SIG-M5 treated with dmso at 0.1 percent for 504 hours (cell line): Measurements from ENCODE around the gene ERICH6.

Source experiments
- DNase-seq: peaks from one replicate; lab custom pipeline; 2025; ENCODE audit not compliant: unreplicated experiment; lab: John Stamatoyannopoulos, UW

Gene ERICH6

DNA sequence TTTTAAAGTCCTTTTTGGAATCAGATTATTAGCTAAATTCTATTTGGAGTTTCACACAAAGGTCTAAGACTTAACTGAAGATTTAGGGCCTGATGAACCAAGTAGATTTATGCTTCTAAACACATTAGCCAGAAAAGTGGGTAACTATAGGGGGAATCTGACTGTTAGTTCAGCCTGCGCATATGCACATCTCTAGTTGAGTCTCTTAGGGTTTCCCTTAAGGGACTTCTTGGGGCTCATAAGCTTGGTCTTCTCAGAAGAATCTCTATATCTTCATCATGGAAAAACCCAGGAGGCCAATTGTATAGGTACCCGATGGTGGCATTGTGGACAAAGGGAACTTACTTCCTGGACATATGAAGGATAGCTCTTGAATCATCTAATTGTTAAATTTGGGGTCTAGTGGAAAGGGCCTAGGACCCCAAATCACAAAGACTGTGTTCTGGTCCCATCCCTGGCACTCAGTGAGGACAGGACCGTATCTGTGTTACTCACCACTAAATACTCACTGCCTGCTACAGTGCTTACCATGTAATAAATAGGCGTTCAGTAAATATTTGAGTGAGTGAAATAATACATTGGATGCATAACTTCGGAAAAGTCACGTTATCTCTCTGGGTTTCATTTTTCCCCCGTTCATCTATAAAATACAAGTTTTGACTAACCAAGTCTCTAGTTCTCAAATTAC is 83.6 kb downstream of the ERICH6 start:
- no peak for DNase-seq

DNA sequence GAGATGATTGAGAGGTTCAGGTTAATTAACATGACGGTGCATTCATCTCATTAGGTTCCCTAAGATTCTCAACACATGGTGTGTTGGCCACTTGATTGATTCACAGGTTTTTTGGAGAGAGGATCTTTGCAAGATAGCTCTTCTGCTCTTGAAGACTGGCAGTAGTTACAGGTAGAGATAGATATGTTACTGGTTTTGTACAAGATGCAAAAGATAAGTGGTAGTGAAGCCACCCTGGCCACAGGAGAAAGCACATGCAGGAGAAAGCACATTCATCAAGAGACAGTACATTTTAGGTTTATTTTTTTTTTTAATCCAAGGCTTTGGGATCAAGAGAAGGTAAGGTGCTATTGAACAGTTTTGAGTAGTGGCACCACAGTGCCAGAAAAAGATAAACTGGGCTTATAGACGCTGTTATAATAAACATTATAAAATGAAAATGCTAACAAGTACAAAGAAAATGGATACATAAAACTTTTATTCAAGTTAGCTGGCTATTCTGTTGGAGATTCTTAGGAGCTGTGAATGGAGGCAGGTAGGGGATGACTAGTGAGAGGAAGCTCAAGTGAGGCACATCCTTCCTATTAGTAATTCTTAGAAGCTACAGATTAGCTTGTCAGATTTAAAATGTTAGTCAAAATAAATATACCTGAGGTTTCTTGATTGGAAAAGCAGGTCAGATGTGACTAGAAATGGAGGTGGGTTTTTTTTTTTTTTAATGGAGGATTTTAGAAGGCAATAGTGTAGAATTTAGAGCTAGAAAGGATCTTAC is 89.8 kb downstream of the ERICH6 start:
- no peak for DNase-seq

DNA sequence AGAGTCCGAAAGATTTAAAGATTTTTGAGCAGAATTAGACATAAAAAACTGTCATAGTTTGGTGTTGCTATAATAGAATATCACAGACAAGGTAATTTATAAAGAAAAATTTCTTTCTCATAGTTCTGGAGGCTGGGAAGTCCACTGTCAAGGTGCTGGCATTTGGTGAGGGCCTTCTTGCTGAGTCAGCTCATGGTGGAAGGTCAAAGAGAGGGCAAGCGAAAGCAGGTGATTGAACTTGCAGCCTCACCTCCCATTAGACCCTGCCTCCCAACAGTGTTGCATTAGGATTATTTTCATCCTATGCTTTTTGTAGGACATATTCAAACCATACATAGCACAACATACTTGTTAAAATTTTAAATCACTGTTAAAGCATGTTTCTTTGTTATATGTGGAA is 90.7 kb downstream of the ERICH6 start:
- DNase-seq = no peak

DNA sequence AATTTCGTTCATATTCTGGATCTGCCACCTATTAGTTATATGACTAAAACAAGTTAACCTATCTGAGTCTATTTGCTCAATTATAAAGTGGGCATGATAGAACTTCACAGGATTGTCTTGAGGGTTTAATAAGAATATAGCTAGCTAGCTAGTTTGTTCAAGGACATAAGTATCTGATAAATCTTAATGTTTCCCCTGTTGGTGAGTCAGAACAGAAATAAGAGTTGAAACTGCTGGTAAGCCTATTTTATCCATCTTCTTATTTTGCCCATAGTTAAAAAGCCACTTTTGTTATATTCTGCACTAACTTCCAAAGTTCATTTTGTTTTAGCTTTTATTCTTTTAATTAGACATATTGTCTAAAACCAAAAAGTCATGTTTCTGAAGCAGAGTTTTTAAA is 91.2 kb downstream of the ERICH6 start:
- DNase-seq = no peak

DNA sequence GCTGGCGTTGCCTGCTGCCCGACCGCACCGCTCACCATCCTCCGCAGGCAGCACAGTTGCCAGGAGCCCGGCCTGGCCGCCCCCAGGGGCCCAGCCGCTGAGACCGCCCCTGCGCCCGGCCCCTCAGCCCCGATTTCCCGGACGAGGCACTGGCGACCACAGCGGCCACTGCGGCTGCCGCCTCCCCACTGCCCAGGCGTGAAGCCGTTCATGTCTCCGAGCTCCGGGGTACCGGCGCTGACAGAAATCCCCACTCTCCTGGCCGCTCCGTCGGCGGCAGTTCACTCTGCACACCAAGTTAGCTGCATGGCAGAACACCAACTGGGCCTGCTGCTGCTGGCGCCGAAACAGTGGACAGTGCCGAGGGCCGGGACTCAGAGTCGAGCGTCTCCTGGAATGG is 92.1 kb downstream of the ERICH6 start:
- DNase-seq = no peak

DNA sequence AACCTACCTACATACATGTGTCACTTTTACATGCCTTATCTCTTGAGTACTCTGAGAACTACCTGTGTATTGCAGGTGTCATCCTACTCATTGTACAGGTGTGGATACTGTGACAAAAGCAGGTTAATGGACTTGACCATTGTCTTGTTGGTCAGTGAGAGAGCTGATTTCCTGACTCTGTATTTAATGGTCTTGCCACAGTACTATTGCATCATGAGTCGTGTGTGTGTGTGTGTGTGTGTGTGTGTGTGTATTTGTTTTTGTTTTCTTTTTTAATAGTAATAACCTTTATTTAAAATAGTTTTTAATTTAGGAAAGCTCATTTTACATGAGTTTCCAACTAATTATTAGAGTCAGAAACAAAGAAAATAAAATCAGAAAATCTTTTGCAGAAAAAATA is 92.9 kb downstream of the ERICH6 start:
- DNase-seq = no peak

DNA sequence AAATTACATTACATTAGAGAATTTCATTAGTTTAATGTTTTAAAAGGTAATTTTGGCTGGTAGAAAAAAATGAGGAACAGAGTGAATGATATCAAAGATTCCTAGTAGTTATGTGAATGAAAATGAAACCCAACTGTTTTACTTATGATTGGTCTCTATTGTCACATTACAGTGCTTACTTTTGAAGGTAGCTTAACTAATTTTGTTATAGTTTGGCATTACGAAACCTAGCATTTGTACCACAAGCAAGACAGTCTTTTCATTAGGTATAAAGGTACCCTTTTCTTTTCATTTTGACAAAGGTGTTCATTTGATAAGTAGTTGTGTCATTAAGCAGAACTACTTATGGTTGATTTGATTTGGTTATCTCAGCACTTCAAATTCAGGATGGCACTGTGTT is 93.7 kb downstream of the ERICH6 start:
- DNase-seq = no peak
